HepG2 (cell line): ENCODE results near the gene SPPL3.

Experiments
- RFXANK ChIP-seq: IDR thresholded peaks from 2 replicates; pipeline ENCODE4 v1.6.1; 2016
- ZHX1 ChIP-seq: sonication (generic); formaldehyde crosslinking; IDR thresholded peaks from 2 replicates; pipeline ENCODE4 v1.8.1; 2022; ENCODE audit warnings: low read depth, mild to moderate bottlenecking, missing genetic modification reagents
- TF ChIP-seq, protein P1 (sequence below): sonication (generic); formaldehyde crosslinking; IDR thresholded peaks from 2 replicates; pipeline ENCODE4 v1.5.0; 2020; ENCODE audit warnings: mild to moderate bottlenecking, missing genetic modification reagents, moderate library complexity
- TF ChIP-seq, protein P2 (sequence below): sonication (generic); formaldehyde crosslinking; conservative IDR thresholded peaks from 2 replicates; pipeline ENCODE4 v1.4.0; 2020; ENCODE audit warnings: missing genetic modification reagents

GRCh38 chr12:120804428-120804827, 99.7 kb downstream of the SPPL3 start:
- TF ChIP-seq ZHX1 (CRISPR knock-in tag) = no peak
- no peak for TF ChIP-seq RFXANK (CRISPR knock-in tag)
- TF ChIP-seq, protein P1, sequence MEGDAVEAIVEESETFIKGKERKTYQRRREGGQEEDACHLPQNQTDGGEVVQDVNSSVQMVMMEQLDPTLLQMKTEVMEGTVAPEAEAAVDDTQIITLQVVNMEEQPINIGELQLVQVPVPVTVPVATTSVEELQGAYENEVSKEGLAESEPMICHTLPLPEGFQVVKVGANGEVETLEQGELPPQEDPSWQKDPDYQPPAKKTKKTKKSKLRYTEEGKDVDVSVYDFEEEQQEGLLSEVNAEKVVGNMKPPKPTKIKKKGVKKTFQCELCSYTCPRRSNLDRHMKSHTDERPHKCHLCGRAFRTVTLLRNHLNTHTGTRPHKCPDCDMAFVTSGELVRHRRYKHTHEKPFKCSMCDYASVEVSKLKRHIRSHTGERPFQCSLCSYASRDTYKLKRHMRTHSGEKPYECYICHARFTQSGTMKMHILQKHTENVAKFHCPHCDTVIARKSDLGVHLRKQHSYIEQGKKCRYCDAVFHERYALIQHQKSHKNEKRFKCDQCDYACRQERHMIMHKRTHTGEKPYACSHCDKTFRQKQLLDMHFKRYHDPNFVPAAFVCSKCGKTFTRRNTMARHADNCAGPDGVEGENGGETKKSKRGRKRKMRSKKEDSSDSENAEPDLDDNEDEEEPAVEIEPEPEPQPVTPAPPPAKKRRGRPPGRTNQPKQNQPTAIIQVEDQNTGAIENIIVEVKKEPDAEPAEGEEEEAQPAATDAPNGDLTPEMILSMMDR (CRISPR knock-in tag) = no peak
- TF ChIP-seq, protein P2, sequence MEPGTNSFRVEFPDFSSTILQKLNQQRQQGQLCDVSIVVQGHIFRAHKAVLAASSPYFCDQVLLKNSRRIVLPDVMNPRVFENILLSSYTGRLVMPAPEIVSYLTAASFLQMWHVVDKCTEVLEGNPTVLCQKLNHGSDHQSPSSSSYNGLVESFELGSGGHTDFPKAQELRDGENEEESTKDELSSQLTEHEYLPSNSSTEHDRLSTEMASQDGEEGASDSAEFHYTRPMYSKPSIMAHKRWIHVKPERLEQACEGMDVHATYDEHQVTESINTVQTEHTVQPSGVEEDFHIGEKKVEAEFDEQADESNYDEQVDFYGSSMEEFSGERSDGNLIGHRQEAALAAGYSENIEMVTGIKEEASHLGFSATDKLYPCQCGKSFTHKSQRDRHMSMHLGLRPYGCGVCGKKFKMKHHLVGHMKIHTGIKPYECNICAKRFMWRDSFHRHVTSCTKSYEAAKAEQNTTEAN (CRISPR knock-in tag) = no peak
